ENCODE data around the gene SPTBN1.

GRCh38 chr2:54604871-54605270, 148.7 kb downstream of the SPTBN1 start:
- TF ChIP-seq CTCF (IDR thresholded peaks at IDR 0.05; ENCODE audit: low read depth, low read length) (no peak), EZH2phosphoT487 (IDR thresholded peaks at IDR 0.05; ENCODE audit: low read depth) (no peak)
